ENCODE data around the gene CD37. TPM values are rescaled to one million over a fixed set of nuclear protein-coding genes. Genes with fewer than 3 reads are reported as not detected.
"Not testable (repeated sequence)": the region's sequence is repeated elsewhere in the genome, so short reads cannot be mapped to it uniquely, and the experiment has no call there.

Gene CD37
- total RNA-seq, 1 donor from 2014 or later: 213 TPM

GRCh38 chr19:49373174-49373573 is 38.0 kb downstream of the CD37 start:
- intact Hi-C loops (cut with micrococcal nuclease): not testable (repeated sequence)

GRCh38 chr19:49374665-49375434 is 39.6 kb downstream of the CD37 start:
- intact Hi-C loops (cut with micrococcal nuclease): no loop called here

GRCh38 chr19:49378512-49378911 is 43.3 kb downstream of the CD37 start:
- intact Hi-C loops (cut with micrococcal nuclease): no loop called here

GRCh38 chr19:49380391-49380790 is 45.2 kb downstream of the CD37 start:
- intact Hi-C loops (cut with micrococcal nuclease): no loop called here

- intact Hi-C loops (cut with micrococcal nuclease): no loop called here
Measured at GRCh38 chr19:49382639-49383038, 47.4 kb downstream of the CD37 start.

GRCh38 chr19:49383599-49383998 is 48.4 kb downstream of the CD37 start:
- intact Hi-C loops (cut with micrococcal nuclease): no loop called here

GRCh38 chr19:49387936-49388372 is 52.7 kb downstream of the CD37 start, which contains the start of gene KASH5:
Gene KASH5 (plus strand): TSS chr19:49388249. CDS start chr19:49390884, 2,635 bp downstream.
- intact Hi-C loops (cut with micrococcal nuclease): no loop called here

- intact Hi-C loops (cut with micrococcal nuclease): no loop called here
Measured at GRCh38 chr19:49389406-49389805, 54.2 kb downstream of the CD37 start.

Other genes starting within 250 kb of the CD37 start
- 228 and 238 TPM in 2 replicates for gene SNRNP70, start 250.0 kb upstream of the CD37 start, total RNA-seq
- 2.8 and 4.2 TPM in 2 replicates for gene LIN7B, start 221.0 kb upstream of the CD37 start, total RNA-seq
- gene C19orf73, start 216.3 kb upstream of the CD37 start, total RNA-seq: 0.61 and 0.68 TPM in 2 replicates
- gene PPFIA3, start 215.9 kb upstream of the CD37 start, total RNA-seq: 1.3 and 1.5 TPM in 2 replicates
- gene HRC, start 180.0 kb upstream of the CD37 start, total RNA-seq: not detected in 2 replicates
- gene TRPM4, start 177.6 kb upstream of the CD37 start, total RNA-seq: 0.43 and 1.1 TPM in 2 replicates
- 3.5 and 3.8 TPM in 2 replicates for gene SLC6A16, start 10.2 kb upstream of the CD37 start, total RNA-seq
- not detected in 2 replicates for gene TEAD2, start 27.0 kb downstream of the CD37 start, total RNA-seq
- not detected in 2 replicates for gene DKKL1, start 28.5 kb downstream of the CD37 start, total RNA-seq
- gene KASH5, start 52.8 kb downstream of the CD37 start, total RNA-seq: 0.23 and 0.43 TPM in 2 replicates
- gene PTH2, start 88.0 kb downstream of the CD37 start, total RNA-seq: not detected in 2 replicates
- gene GFY, start 90.0 kb downstream of the CD37 start, total RNA-seq: not detected in 2 replicates
- gene SLC17A7, start 106.1 kb downstream of the CD37 start, total RNA-seq: 0.07 and 0.09 TPM in 2 replicates
- gene PIH1D1, start 116.4 kb downstream of the CD37 start, total RNA-seq: 146 and 150 TPM in 2 replicates
- gene ALDH16A1, start 117.8 kb downstream of the CD37 start, total RNA-seq: 45.5 and 47.5 TPM in 2 replicates
- gene FLT3LG, start 138.8 kb downstream of the CD37 start, total RNA-seq: 271 and 275 TPM in 2 replicates
- gene RPL13A, start 152.2 kb downstream of the CD37 start, total RNA-seq: 2,471 and 2,495 TPM in 2 replicates
- 2,021 and 2,052 TPM in 2 replicates for gene RPS11, start 161.0 kb downstream of the CD37 start, total RNA-seq
- gene FCGRT, start 177.3 kb downstream of the CD37 start, total RNA-seq: 7.4 and 8.5 TPM in 2 replicates
- gene RCN3, start 192.6 kb downstream of the CD37 start, total RNA-seq: 3.0 and 3.9 TPM in 2 replicates
- 172 and 174 TPM in 2 replicates for gene NOSIP, start 245.2 kb downstream of the CD37 start, total RNA-seq
- 0.82 and 1.1 TPM in 2 replicates for gene PRRG2, start 245.9 kb downstream of the CD37 start, total RNA-seq

All from T-helper 2 cell treated with Interferon-gamma antibody and Interleukin-4, amounts not matched to agents 100 ng/mL and 5 ng/mL, for 36 hours (primary cell).